Loucy (cell line): ENCODE data around the gene DGUOK.

Experiments used
- H2AFZ ChIP-seq: fragments of 200-600 bp; sonication (generic); 2 replicates; pipeline ENCODE4 v1.6.0; 2016; ENCODE audit warnings: antibody characterized with exemption, mild to moderate bottlenecking, low read length, moderate library complexity
- H3F3A ChIP-seq: fragments of 200-600 bp; 2 replicates; pipeline ENCODE4 v1.6.0; 2016; ENCODE audit warnings: antibody characterized with exemption, low read depth, mild to moderate bottlenecking
- H3K27me3 ChIP-seq: fragments of 200-600 bp; sonication (generic); 2 replicates; pipeline ENCODE4 v1.6.1; 2014; ENCODE audit warnings: low read length, mild to moderate bottlenecking; ENCODE audit not compliant: insufficient read depth, poor library complexity, severe bottlenecking
- H3K36me3 ChIP-seq: fragments of 200-600 bp; sonication (generic); 2 replicates; pipeline ENCODE4 v1.6.1; 2016; ENCODE audit warnings: low read length; ENCODE audit not compliant: insufficient read depth
- H3K4me1 ChIP-seq: fragments of 200-600 bp; sonication (generic); 2 replicates; pipeline ENCODE4 v1.5.1; 2014; ENCODE audit warnings: low read length, mild to moderate bottlenecking; ENCODE audit not compliant: insufficient read depth, poor library complexity, severe bottlenecking
- H3K4me2 ChIP-seq: fragments of 200-600 bp; sonication (generic); 2 replicates; pipeline ENCODE4 v1.6.0; 2014; ENCODE audit warnings: antibody characterized with exemption, low read length, low read depth, mild to moderate bottlenecking; ENCODE audit not compliant: poor library complexity, severe bottlenecking
- H3K4me3 ChIP-seq: fragments of 200-600 bp; sonication (generic); 2 replicates; pipeline ENCODE4 v1.5.1; 2014; ENCODE audit warnings: low read length, mild to moderate bottlenecking, mixed read lengths; ENCODE audit not compliant: poor library complexity, severe bottlenecking
- H3K79me2 ChIP-seq: fragments of 200-600 bp; sonication (generic); 2 replicates; pipeline ENCODE4 v1.6.1; 2014; ENCODE audit warnings: low read length; ENCODE audit not compliant: insufficient read depth
- H3K9ac ChIP-seq: fragments of 200-600 bp; sonication (generic); 2 replicates; pipeline ENCODE4 v1.6.0; 2014; ENCODE audit warnings: mild to moderate bottlenecking, low read depth, low read length, moderate library complexity; ENCODE audit not compliant: poor library complexity, severe bottlenecking
- H3K9me2 ChIP-seq: fragments of 200-600 bp; sonication (generic); replicated peaks from 2 replicates; pipeline ENCODE4 v1.6.1; 2016; ENCODE audit warnings: low read depth, low read length, mixed read lengths
- H3K9me3 ChIP-seq: fragments of 200-600 bp; sonication (generic); 2 replicates; pipeline ENCODE4 v1.6.1; 2014; ENCODE audit warnings: mild to moderate bottlenecking, antibody characterized with exemption, low read length, low read depth; ENCODE audit not compliant: insufficient read depth
- H4K20me1 ChIP-seq: fragments of 200-600 bp; sonication (generic); 2 replicates; pipeline ENCODE4 v1.6.0; 2014; ENCODE audit warnings: antibody characterized with exemption, low read length, mild to moderate bottlenecking; ENCODE audit not compliant: insufficient read depth, poor library complexity, severe bottlenecking
- CTCF ChIP-seq: fragments of 200-600 bp; sonication (generic); conservative IDR thresholded peaks from 2 replicates; pipeline ENCODE4 v1.5.1; 2014; ENCODE audit warnings: mild to moderate bottlenecking, antibody characterized with exemption, low read length
- EZH2phosphoT487 ChIP-seq: fragments of 200-600 bp; IDR thresholded peaks from 2 replicates; pipeline ENCODE4 v1.6.1; 2018; ENCODE audit warnings: antibody characterized with exemption, mild to moderate bottlenecking, moderate library complexity, borderline replicate concordance

The DGUOK gene

GRCh38 chr2:73947412-73948018 is 20.8 kb downstream of the DGUOK start:
- peaks cover 20% of the 10 kb centered on the region for H3K79me2 ChIP-seq
- H3K9me3 ChIP-seq = no peaks in the 10 kb centered on the region
- peaks cover 23% of the 10 kb centered on the region for H4K20me1 ChIP-seq
- no peak overlapping the region for H3K9ac ChIP-seq
- no peaks in the 10 kb centered on the region for H3F3A ChIP-seq
- H2AFZ ChIP-seq = no peak overlapping the region
- TF ChIP-seq CTCF (no peak), EZH2phosphoT487 (no peak)
- no peaks in the 10 kb centered on the region for H3K4me1 ChIP-seq
- H3K36me3 ChIP-seq = peaks cover 76% of the 10 kb centered on the region; the same call in 1 of the 2 replicates
- H3K4me2 ChIP-seq = no peak overlapping the region
- H3K4me3 ChIP-seq = no peak overlapping the region
- no peaks in the 10 kb centered on the region for H3K9me2 ChIP-seq
- H3K27me3 ChIP-seq = no peaks in the 10 kb centered on the region

GRCh38 chr2:73949802-73950201 is 23.1 kb downstream of the DGUOK start:
- H2AFZ ChIP-seq = no peak overlapping the region
- H3K4me1 ChIP-seq = no peaks in the 10 kb centered on the region
- H3F3A ChIP-seq = no peaks in the 10 kb centered on the region
- H3K9ac ChIP-seq = no peak overlapping the region
- H3K79me2 ChIP-seq = peaks cover 6% of the 10 kb centered on the region
- no peak overlapping the region for H3K4me2 ChIP-seq
- no peaks in the 10 kb centered on the region for H3K27me3 ChIP-seq
- TF ChIP-seq EZH2phosphoT487 (no peak), CTCF (no peak)
- H3K9me2 ChIP-seq = no peaks in the 10 kb centered on the region
- no peak overlapping the region for H3K4me3 ChIP-seq
- peaks cover 84% of the 10 kb centered on the region; the same call in 1 of the 2 replicates for H3K36me3 ChIP-seq
- H3K9me3 ChIP-seq = no peaks in the 10 kb centered on the region
- H4K20me1 ChIP-seq = peaks cover 5% of the 10 kb centered on the region

- Histone ChIP-seq H3K79me2 (no peaks in the 10 kb centered on the region), H3K36me3 (peaks cover 73% of the 10 kb centered on the region; the same call in 1 of the 2 replicates), H3K9me3 (no peaks in the 10 kb centered on the region), H4K20me1 (no peaks in the 10 kb centered on the region), H2AFZ (no peak overlapping the region), H3K27me3 (no peaks in the 10 kb centered on the region), H3K9ac (no peak overlapping the region), H3K4me3 (no peak overlapping the region), H3K9me2 (no peaks in the 10 kb centered on the region), H3K4me2 (no peak overlapping the region), H3F3A (no peaks in the 10 kb centered on the region), H3K4me1 (no peaks in the 10 kb centered on the region)
- TF ChIP-seq EZH2phosphoT487 (no peak), CTCF (no peak)
Measured at GRCh38 chr2:73952499-73953446, 26.1 kb downstream of the DGUOK start.
